H7 (cell line): Measurements from ENCODE around the gene HAP1. TPM values are rescaled to one million over a fixed set of nuclear protein-coding genes. Genes with fewer than 3 reads are reported as not detected.
"Not testable (repeated sequence)": the region's sequence is repeated elsewhere in the genome, so short reads cannot be mapped to it uniquely, and the experiment has no call there.

Experiments
- DNase-seq: peaks from one replicate; pipeline ENCODE4 v3.0.0; 2012
- H3K27me3 ChIP-seq: 2 replicates; pipeline ENCODE4 v1.6.0; 2011; ENCODE audit warnings: mild to moderate bottlenecking, low read length; ENCODE audit not compliant: control insufficient read depth, insufficient read depth
- H3K36me3 ChIP-seq: replicated peaks from 2 replicates; pipeline ENCODE4 v1.5.1; 2011; ENCODE audit warnings: low read length; ENCODE audit not compliant: control insufficient read depth, insufficient read depth
- H3K4me3 ChIP-seq: 2 replicates; pipeline ENCODE4 v1.5.1; 2011; ENCODE audit warnings: low read depth, mild to moderate bottlenecking, control low read depth, low read length, moderate library complexity; ENCODE audit not compliant: insufficient read depth
- total RNA-seq: library from RNA; depleted of rRNA; stranded (reverse); fragments of >200 nt; shearing (Covaris generic); gene quantifications from 2 replicates; pipeline ENCODE4 v1.2.3, GENCODE V29; 2014

Gene HAP1
- total RNA-seq, 1 experiment from 2014 or later, result 0.28 TPM

- H3K27me3 ChIP-seq, result no peaks in the 10 kb centered on the region
- H3K36me3 ChIP-seq, result peaks cover 6% of the 10 kb centered on the region
- no peak for DNase-seq
- H3K4me3 ChIP-seq, result no peak overlapping the region
These were observed 37.1 kb downstream of the HAP1 start for GRCh38 chr17:41697122-41697962.

- Histone ChIP-seq H3K36me3 (peaks cover 15% of the 10 kb centered on the region), H3K4me3 (no peak overlapping the region), H3K27me3 (no peaks in the 10 kb centered on the region)
- peak; percentile 81 for DNase-seq
These were observed 38.3 kb downstream of the HAP1 start for GRCh38 chr17:41695954-41696757.

- Histone ChIP-seq H3K27me3 (no peaks in the 10 kb centered on the region), H3K36me3 (peaks cover 24% of the 10 kb centered on the region), H3K4me3 (no peak overlapping the region)
- DNase-seq, result no peak
These were observed 39.2 kb downstream of the HAP1 start for GRCh38 chr17:41695134-41695661.

- Histone ChIP-seq H3K27me3 (no peaks in the 10 kb centered on the region), H3K36me3 (peaks cover 30% of the 10 kb centered on the region), H3K4me3 (no peak overlapping the region)
- no peak for DNase-seq
These were observed 41.5 kb downstream of the HAP1 start for GRCh38 chr17:41692722-41693521.

- Histone ChIP-seq H3K36me3 (peaks cover 30% of the 10 kb centered on the region), H3K27me3 (no peaks in the 10 kb centered on the region), H3K4me3 (no peak overlapping the region)
- DNase-seq, result no peak
These were observed 43.2 kb downstream of the HAP1 start for GRCh38 chr17:41691031-41691777.

GRCh38 chr17:41690497-41690896, 43.9 kb downstream of the HAP1 start:
- Histone ChIP-seq H3K27me3 (no peaks in the 10 kb centered on the region), H3K36me3 (peaks cover 30% of the 10 kb centered on the region), H3K4me3 (no peak overlapping the region)
- DNase-seq, result no peak

GRCh38 chr17:41689497-41690299, 44.7 kb downstream of the HAP1 start:
- H3K36me3 ChIP-seq, result peaks cover 30% of the 10 kb centered on the region
- no peak for DNase-seq

GRCh38 chr17:41688641-41689496, 45.6 kb downstream of the HAP1 start, which contains the start of gene EIF1:
EIF1 (plus strand) TSS chr17:41688885; CDS start chr17:41689039, 154 bp downstream.
- DNase-seq, result peak; percentile 98
- H3K27me3 ChIP-seq, result no peaks in the 10 kb centered on the region
- peak within 1 kb of the TSS; percentile 94 for H3K4me3 ChIP-seq
- peaks cover 28% of the 10 kb centered on the region for H3K36me3 ChIP-seq

More at GRCh38 chr17:41689497-41690299, 44.7 kb downstream of the HAP1 start:
- Histone ChIP-seq H3K4me3 (peak overlapping the region; percentile 94), H3K27me3 (no peaks in the 10 kb centered on the region)

- peaks cover 27% of the 10 kb centered on the region for H3K36me3 ChIP-seq
- DNase-seq, result no peak
- H3K4me3 ChIP-seq, result peak overlapping the region; percentile 43
- no peaks in the 10 kb centered on the region for H3K27me3 ChIP-seq
These were observed 46.4 kb downstream of the HAP1 start for GRCh38 chr17:41687828-41688640.

- DNase-seq, result no peak
- Histone ChIP-seq H3K36me3 (peaks cover 16% of the 10 kb centered on the region), H3K27me3 (no peaks in the 10 kb centered on the region)
These were observed 48.2 kb downstream of the HAP1 start for GRCh38 chr17:41686281-41686680.

GRCh38 chr17:41685753-41686152, 48.7 kb downstream of the HAP1 start:
- not testable (repeated sequence) for H3K27me3 ChIP-seq, DNase-seq, H3K4me3 ChIP-seq
- peaks cover 10% of the 10 kb centered on the region for H3K36me3 ChIP-seq

More at GRCh38 chr17:41686281-41686680, 48.2 kb downstream of the HAP1 start:
- H3K4me3 ChIP-seq, result no peak overlapping the region

- Histone ChIP-seq H3K4me3 (no peak overlapping the region), H3K36me3 (no peaks in the 10 kb centered on the region), H3K27me3 (no peaks in the 10 kb centered on the region)
- no peak for DNase-seq
These were observed 50.4 kb downstream of the HAP1 start for GRCh38 chr17:41684035-41684434.
